NCI-H187 treated with DMSO at 0.1 percent for 48 hours (cell line): ENCODE data around the gene NRP1.

Experiments used
- DNase-seq: peaks from one replicate; lab custom pipeline; 2025; lab: John Stamatoyannopoulos, UW

The NRP1 gene

GRCh38 chr10:33212061-33212748 lies 122.3 kb downstream of the NRP1 start:
- no peak for DNase-seq

GRCh38 chr10:33211106-33211878 lies 123.2 kb downstream of the NRP1 start:
- DNase-seq, result no peak

DNA sequence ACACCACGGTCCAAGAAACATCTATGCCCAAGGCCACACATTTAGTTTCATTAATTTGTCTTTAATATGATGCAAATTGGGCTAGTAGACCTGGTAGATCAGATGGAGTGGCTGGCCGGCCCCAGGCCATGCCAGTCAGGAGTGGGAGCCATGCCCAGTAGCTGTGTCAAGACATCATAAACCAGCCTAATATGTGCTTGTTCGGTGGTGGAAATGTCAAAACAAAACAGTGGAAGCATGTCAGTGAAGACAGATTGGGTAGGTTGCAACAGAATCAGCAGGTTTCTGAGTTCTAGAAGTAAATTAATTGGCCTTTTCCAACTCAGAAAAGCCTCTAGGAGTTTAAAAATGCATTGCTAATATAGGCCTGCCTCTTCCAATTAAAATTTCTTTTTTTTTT lies 124.7 kb downstream of the NRP1 start:
- DNase-seq, result no peak

DNA sequence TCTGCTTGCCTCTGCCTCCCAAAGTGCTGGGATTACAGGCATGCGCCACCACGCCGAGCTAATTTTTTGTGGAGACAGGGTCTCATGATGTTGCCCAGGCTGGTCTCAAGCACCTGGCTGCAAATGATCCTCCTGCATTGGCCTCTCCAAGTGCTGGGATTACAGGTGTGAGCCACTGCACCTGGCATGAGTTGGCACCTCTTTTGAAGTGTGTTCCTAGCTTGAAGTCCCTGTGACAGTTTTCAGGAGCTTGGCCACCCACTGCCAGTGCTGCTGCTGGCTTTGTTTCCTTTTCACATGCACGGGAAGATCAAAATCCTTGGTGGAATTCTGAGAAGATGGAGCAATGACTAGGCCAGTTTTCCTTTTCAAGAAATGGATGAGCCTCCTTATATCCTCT lies 126.3 kb downstream of the NRP1 start:
- no peak for DNase-seq

- DNase-seq, result no peak
Measured at GRCh38 chr10:33204031-33204430, 130.4 kb downstream of the NRP1 start.

- DNase-seq, result no peak
Measured at GRCh38 chr10:33201971-33202370, 132.5 kb downstream of the NRP1 start.

GRCh38 chr10:33201056-33201780 lies 133.2 kb downstream of the NRP1 start:
- DNase-seq, result no peak

- DNase-seq, result no peak
Measured at GRCh38 chr10:33199731-33200232, 134.7 kb downstream of the NRP1 start.

GRCh38 chr10:33198610-33199009 lies 135.9 kb downstream of the NRP1 start:
- no peak for DNase-seq

GRCh38 chr10:33196710-33197491 lies 137.6 kb downstream of the NRP1 start:
- no peak for DNase-seq

GRCh38 chr10:33196377-33196706 lies 138.1 kb downstream of the NRP1 start:
- no peak for DNase-seq

DNA sequence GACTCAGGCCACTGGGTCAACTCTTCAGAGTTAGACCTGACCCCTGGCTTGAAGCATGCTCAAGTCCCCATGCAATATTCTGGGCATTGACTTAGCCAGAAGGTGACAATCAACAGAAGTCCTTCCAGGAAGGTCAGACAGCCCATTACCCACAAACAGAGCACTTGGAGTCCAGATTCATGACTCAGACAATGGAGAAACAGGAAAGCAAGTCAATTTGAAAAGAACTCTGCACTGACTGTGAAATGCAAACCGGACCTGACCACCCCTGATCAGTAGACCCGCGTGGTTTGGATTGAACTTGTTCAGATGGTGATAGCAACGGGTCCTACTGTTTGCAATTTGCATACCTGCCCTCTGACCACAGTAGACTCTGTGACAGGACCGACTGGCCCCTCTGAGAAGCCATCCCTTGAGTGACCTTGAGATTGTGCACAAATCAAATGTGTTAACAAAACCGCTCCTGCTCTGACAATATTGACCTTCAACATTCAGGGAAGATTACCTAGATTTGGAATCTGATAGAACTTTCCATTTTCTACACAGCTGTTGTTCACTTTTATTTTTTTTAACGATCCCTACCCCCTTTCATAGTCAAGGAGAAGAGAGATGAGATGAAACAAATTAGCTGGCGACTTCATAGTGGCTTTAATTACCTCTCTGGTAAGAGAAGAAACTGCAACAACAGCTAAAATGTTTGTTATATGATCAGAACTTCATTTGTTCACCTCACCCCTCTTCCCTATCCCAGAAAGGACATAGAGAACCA lies 138.7 kb downstream of the NRP1 start:
- no peak for DNase-seq

- DNase-seq, result no peak
Measured at GRCh38 chr10:33193701-33194521, 140.6 kb downstream of the NRP1 start.

DNA sequence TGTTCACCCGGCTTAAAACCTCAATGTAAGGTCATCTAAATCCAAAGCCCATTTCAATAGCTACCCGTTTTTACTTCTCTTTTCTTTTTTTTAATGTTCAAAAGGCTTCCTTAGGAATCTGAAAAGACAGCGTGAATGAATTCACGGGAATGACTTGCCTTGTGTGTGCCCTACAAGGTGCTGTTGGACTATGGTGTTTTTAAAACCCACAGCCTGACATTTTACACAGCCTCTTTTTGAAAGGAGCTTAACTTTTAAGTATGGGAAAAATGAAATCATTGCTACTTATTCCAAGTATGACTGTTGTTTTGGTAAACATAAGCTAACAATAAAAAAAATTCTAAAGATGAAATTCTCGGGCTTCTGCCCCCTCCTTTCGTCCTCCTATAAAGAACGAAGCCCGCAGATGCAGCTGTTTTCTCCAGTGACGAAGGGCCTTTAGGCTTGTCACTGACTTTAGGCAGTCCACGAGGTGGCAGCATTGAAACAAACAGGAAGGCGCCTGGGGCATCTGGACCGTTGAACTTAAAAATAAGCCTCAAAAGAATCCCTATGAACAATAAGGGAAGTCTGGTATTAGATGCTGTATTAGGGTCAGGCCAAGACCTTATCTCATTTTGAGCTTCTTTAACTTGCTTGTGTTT lies 141.3 kb downstream of the NRP1 start:
- DNase-seq, result no peak

DNA sequence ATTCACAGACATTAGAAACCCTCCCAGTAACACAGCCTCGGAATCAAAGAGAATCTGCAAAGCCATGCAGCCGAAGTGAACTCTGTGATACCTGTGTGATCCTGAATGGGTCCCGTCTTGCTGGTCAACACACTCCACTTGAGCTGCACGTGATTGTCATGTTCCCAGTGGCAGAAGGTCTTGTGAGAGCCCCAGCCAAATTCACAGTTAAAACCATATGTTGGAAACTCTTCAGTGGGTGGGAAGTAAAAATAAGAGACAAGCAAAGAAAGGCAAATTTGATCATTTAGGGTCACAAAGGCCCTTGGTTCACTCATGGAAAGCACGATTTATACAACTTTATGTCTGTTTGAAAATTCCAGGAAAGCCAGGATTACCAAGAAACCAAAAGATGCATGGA lies 142.3 kb downstream of the NRP1 start:
- DNase-seq, result no peak

GRCh38 chr10:33190406-33190805 lies 144.1 kb downstream of the NRP1 start:
- DNase-seq, result no peak

GRCh38 chr10:33189808-33190207 lies 144.7 kb downstream of the NRP1 start:
- no peak for DNase-seq

GRCh38 chr10:33189363-33189762 lies 145.1 kb downstream of the NRP1 start:
- DNase-seq, result no peak

GRCh38 chr10:33187427-33187999 lies 147.0 kb downstream of the NRP1 start:
- no peak for DNase-seq

GRCh38 chr10:33186150-33186549 lies 148.3 kb downstream of the NRP1 start:
- DNase-seq, result no peak
